IMR-90 (cell line): ENCODE results near the gene NOX4. TPM values are rescaled to one million over a fixed set of nuclear protein-coding genes. Genes with fewer than 3 reads are reported as not detected.

ENCODE experiments used
- ATAC-seq: fragments of 200-7000 bp; cut with Tn5 transposase; 2 replicates; pipeline ENCODE4 v1.9.1; 2020; ENCODE audit warnings: low read depth, mild to moderate bottlenecking, moderate library complexity
- BruUV-seq: library from RNA; stranded (reverse); fragments of 400-500 nt; replicated peaks from 2 replicates; lab custom pipeline; 2021; lab: Mats Ljungman, UMichigan
- CTCF ChIA-PET: fragments of 300-600 bp; formaldehyde crosslinking; extraction: SDS; loops from one replicate; lab custom pipeline; 2021; ENCODE audit warnings: antibody characterized with exemption; lab: Yijun Ruan, JAX
- POLR2A ChIA-PET: fragments of 300-600 bp; sonication (Branson Sonifier 250); formaldehyde crosslinking; loops from one replicate; lab custom pipeline; 2022; ENCODE audit warnings: antibody characterized with exemption; ENCODE audit not compliant: unreplicated experiment; lab: Charles Lee
- DNase-seq: peaks from one replicate; pipeline ENCODE4 v3.0.0; 2013
- H2AFZ ChIP-seq: replicated peaks from 2 replicates; pipeline ENCODE3; 2013; ENCODE audit warnings: low read length, mild to moderate bottlenecking; ENCODE audit not compliant: poor library complexity
- H2AK5ac ChIP-seq: 2 replicates; pipeline ENCODE4 v1.6.1; 2013; ENCODE audit warnings: low read depth, low read length, inconsistent platforms
- H2AK9ac ChIP-seq: replicated peaks from 2 replicates; pipeline ENCODE3; 2013; ENCODE audit warnings: mild to moderate bottlenecking, low read depth, low read length, moderate library complexity; ENCODE audit not compliant: poor library complexity
- H2BK120ac ChIP-seq: 2 replicates; pipeline ENCODE4 v1.6.1; 2013; ENCODE audit warnings: low read depth, low read length, inconsistent platforms
- H2BK15ac ChIP-seq: 3 replicates; pipeline ENCODE4 v1.6.1; 2013; ENCODE audit warnings: low read depth, low read length, inconsistent platforms
- H2BK20ac ChIP-seq: 2 replicates; pipeline ENCODE4 v1.6.1; 2013; ENCODE audit warnings: low read depth, mild to moderate bottlenecking, inconsistent platforms, low read length, moderate library complexity
- H2BK5ac ChIP-seq: 2 replicates; pipeline ENCODE4 v1.6.1; 2013; ENCODE audit warnings: mild to moderate bottlenecking, low read depth, low read length, inconsistent platforms; ENCODE audit not compliant: poor library complexity, severe bottlenecking
- H3K14ac ChIP-seq: replicated peaks from 2 replicates; pipeline ENCODE4 v1.6.1; 2013; ENCODE audit warnings: low read depth, low read length, inconsistent platforms
- H3K18ac ChIP-seq: 2 replicates; pipeline ENCODE4 v1.6.1; 2013; ENCODE audit warnings: low read depth, low read length, control low read depth
- H3K23ac ChIP-seq: 2 replicates; pipeline ENCODE4 v1.6.1; 2013; ENCODE audit warnings: low read depth, low read length, inconsistent platforms
- H3K27ac ChIP-seq: 2 replicates; pipeline ENCODE4 v1.5.1; 2013; ENCODE audit warnings: mild to moderate bottlenecking, control low read depth, low read length; ENCODE audit not compliant: insufficient read depth
- H3K27me3 ChIP-seq: 2 replicates; pipeline ENCODE4 v1.6.1; 2013; ENCODE audit warnings: low read length; ENCODE audit not compliant: control insufficient read depth, insufficient read depth
- H3K36me3 ChIP-seq: 2 replicates; pipeline ENCODE4 v1.6.1; 2013; ENCODE audit warnings: low read length, mixed read lengths; ENCODE audit not compliant: control insufficient read depth, insufficient read depth
- H3K4ac ChIP-seq: 2 replicates; pipeline ENCODE4 v1.6.1; 2013; ENCODE audit warnings: low read depth, low read length, inconsistent platforms
- H3K4me1 ChIP-seq: 2 replicates; pipeline ENCODE4 v1.6.1; 2013; ENCODE audit warnings: low read length, mixed read lengths; ENCODE audit not compliant: control insufficient read depth, insufficient read depth
- H3K4me2 ChIP-seq: 2 replicates; pipeline ENCODE4 v1.6.1; 2013; ENCODE audit warnings: low read depth, mild to moderate bottlenecking, control low read depth, low read length, moderate library complexity
- H3K4me3 ChIP-seq: 2 replicates; pipeline ENCODE4 v1.5.1; 2013; ENCODE audit warnings: low read depth, mild to moderate bottlenecking, control low read depth, low read length, moderate library complexity; ENCODE audit not compliant: insufficient read depth
- H3K56ac ChIP-seq: 2 replicates; pipeline ENCODE4 v1.6.1; 2013; ENCODE audit warnings: low read length, inconsistent platforms; ENCODE audit not compliant: insufficient read depth; ENCODE audit errors: extremely low read depth
- H3K79me1 ChIP-seq, 2 experiments: 2 replicates each; pipeline ENCODE4 v1.6.1; 2013; ENCODE audit warnings: low read length in 2 of 2, inconsistent platforms in 1 of 2, low read depth in 1 of 2
- H3K9ac ChIP-seq: 2 replicates; pipeline ENCODE4 v1.6.1; 2013; ENCODE audit warnings: low read depth, low read length, control low read depth
- H3K9me1 ChIP-seq: 2 replicates; pipeline ENCODE4 v1.6.1; 2013; ENCODE audit warnings: low read length, inconsistent platforms; ENCODE audit not compliant: insufficient read depth
- H3K9me3 ChIP-seq: 2 replicates; pipeline ENCODE4 v1.6.1; 2013; ENCODE audit warnings: low read length; ENCODE audit not compliant: control insufficient read depth, insufficient read depth
- H4K20me1 ChIP-seq: 2 replicates; pipeline ENCODE4 v1.6.1; 2013; ENCODE audit warnings: low read length, inconsistent platforms; ENCODE audit not compliant: insufficient read depth
- H4K5ac ChIP-seq: 2 replicates; pipeline ENCODE4 v1.6.1; 2013; ENCODE audit warnings: mild to moderate bottlenecking, low read depth, low read length, control low read depth
- H4K8ac ChIP-seq, 2 experiments: 2 replicates each; pipeline ENCODE4 v1.6.1; 2013; ENCODE audit warnings: low read depth in 2 of 2, low read length in 2 of 2, control low read depth in 1 of 2, inconsistent platforms in 1 of 2
- H4K91ac ChIP-seq: 2 replicates; pipeline ENCODE4 v1.6.1; 2013; ENCODE audit warnings: low read depth, low read length, inconsistent platforms; ENCODE audit not compliant: insufficient read depth
- BHLHE40 ChIP-seq: fragments of 150-350 bp; IDR thresholded peaks from 2 replicates; pipeline ENCODE4 v1.6.1; 2016; ENCODE audit warnings: mild to moderate bottlenecking, low read depth, low read length
- CEBPB ChIP-seq: IDR thresholded peaks from 2 replicates; pipeline ENCODE4 v1.6.1; 2012; ENCODE audit warnings: low read depth, low read length, improper control_type of control experiment
- CHD1 ChIP-seq: IDR thresholded peaks from 2 replicates; pipeline ENCODE4 v1.6.1; 2012; ENCODE audit warnings: low read depth, low read length, improper control_type of control experiment
- FOS ChIP-seq: fragments of 150-350 bp; IDR thresholded peaks from 2 replicates; pipeline ENCODE4 v1.6.1; 2016; ENCODE audit warnings: low read depth, low read length
- NFE2L2 ChIP-seq: fragments of 150-350 bp; IDR thresholded peaks from 2 replicates; pipeline ENCODE4 v1.6.1; 2016; ENCODE audit warnings: low read depth, mild to moderate bottlenecking, low read length
- POLR2A ChIP-seq: IDR thresholded peaks from 2 replicates; pipeline ENCODE4 v1.6.1; 2012; ENCODE audit warnings: mild to moderate bottlenecking, low read depth, low read length
- SMC3 ChIP-seq: fragments of 150-350 bp; IDR thresholded peaks from 2 replicates; pipeline ENCODE4 v1.6.1; 2016; ENCODE audit warnings: low read depth, mild to moderate bottlenecking, antibody characterized with exemption, low read length, moderate library complexity
- WGBS, 2 experiments: methylation state at CpG; one replicate each; pipeline versions ENCODE4 v1.1.5 to v1.1.7; 2013; ENCODE audit warnings: missing lambda C conversion rate in 2 of 2; ENCODE audit not compliant: insufficient read length in 1 of 2; ENCODE audit errors: extremely low coverage in 2 of 2; 5-methylcytosine and 5-hydroxymethylcytosine counted together
- dilution Hi-C: fragments of 300-500 bp; cut with HindIII; formaldehyde crosslinking; loops from one replicate; pipeline ENCODE4 v1.14.3; 2018; ENCODE audit warnings: low sequenced_read_pairs; ENCODE audit not compliant: unreplicated experiment
- in situ Hi-C: fragments of 300-500 bp; cut with MboI; formaldehyde crosslinking; loops from 3 replicates; pipeline ENCODE4 v1.14.3; 2019; ENCODE audit warnings: low sequenced_read_pairs, inconsistent platforms, mixed read lengths
- intact Hi-C: fragments of 100-400 bp; cut with micrococcal nuclease; formaldehyde crosslinking; loops from 2 replicates; pipeline ENCODE4 v1.10.0; 2022
- polyA plus RNA-seq, 3 experiments: library from polyadenylated mRNA; depleted of rRNA; stranded (reverse); fragments of >200 nt; gene quantifications; 2 replicates each; pipeline ENCODE4 v1.2.3, GENCODE V29; 2012; ENCODE audit warnings: low replicate concordance in 1 of 3
- total RNA-seq: library from RNA; depleted of rRNA; stranded (reverse); fragments of >200 nt; gene quantifications from 2 replicates; pipeline ENCODE4 v1.2.3, GENCODE V29; 2012
- TF ChIP-seq, protein P1 (sequence below): conservative IDR thresholded peaks from 2 replicates; pipeline ENCODE4 v1.5.1; 2012; ENCODE audit warnings: mild to moderate bottlenecking, low read depth, low read length, improper control_type of control experiment
- TF ChIP-seq, protein P2 (sequence below): fragments of 150-350 bp; IDR thresholded peaks from 2 replicates; pipeline ENCODE4 v1.6.1; 2016; ENCODE audit warnings: low read depth, mild to moderate bottlenecking, low read length, moderate library complexity, borderline replicate concordance

Gene NOX4
- total and polyA plus RNA-seq, 2 of the 4 experiments (the other 2 are of a cell fraction) = 4.7 to 11.7 TPM

DNA sequence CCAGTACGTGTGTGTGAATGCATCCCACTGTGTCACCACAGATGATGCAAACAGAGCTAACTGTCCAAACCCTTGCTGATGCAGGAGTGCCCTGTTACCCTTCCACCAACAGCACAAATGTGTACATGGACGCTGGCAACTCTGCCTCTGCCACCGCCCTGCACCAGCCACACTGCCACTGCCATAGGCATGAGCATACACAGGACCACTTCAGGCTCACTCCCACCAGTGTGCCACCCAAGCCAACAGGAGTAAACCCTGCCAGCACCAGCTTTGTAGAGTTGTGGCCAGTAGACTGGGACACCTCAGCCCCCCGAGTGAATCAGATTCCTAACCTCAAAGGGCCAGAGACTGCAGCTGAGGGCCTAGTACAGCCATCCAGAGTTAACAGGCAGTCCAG is 34.0 kb downstream of the NOX4 start:
- ChIA-PET CTCF (no interaction called here), POLR2A (no interaction called here)
- Histone ChIP-seq H3K4me1 (no peaks in the 10 kb centered on the region; the same call in 1 of the 2 replicates), H3K4me2 (no peak overlapping the region), H2AK5ac (no peak overlapping the region), H2BK20ac (no peak overlapping the region), H3K9me1 (no peaks in the 10 kb centered on the region; the same call in 1 of the 2 replicates), H4K5ac (no peak overlapping the region; the same call in 1 of the 2 replicates), H3K23ac (no peak overlapping the region), H3K9ac (no peak overlapping the region), H3K4me3 (no peak overlapping the region), H4K20me1 (no peaks in the 10 kb centered on the region), H2AK9ac (no peak overlapping the region), H2AFZ (no peak overlapping the region), H3K27me3 (no peaks in the 10 kb centered on the region), H2BK5ac (no peak overlapping the region), H3K27ac (no peak overlapping the region), H3K18ac (no peak overlapping the region), H3K56ac (no peak overlapping the region), H4K91ac (no peak overlapping the region), H3K36me3 (no peaks in the 10 kb centered on the region), H3K4ac (no peak overlapping the region), H4K8ac (no peak overlapping the region), H3K79me1 (peaks cover 9 to 15% of the 10 kb centered on the region in 2 experiments; a peak in 3 of 4 replicates), H3K9me3 (no peaks in the 10 kb centered on the region), H3K14ac (no peak overlapping the region), H2BK15ac (no peak overlapping the region), H2BK120ac (no peak overlapping the region)
- no peak for DNase-seq
- in situ Hi-C loops = no loop called here
- WGBS, 2 experiments = 69% methylated on average over 3 of the region's 4 CpGs; no CpG with 5 or more reads in 1 of the 2 experiments
- intact Hi-C loops = no loop called here
- TF ChIP-seq BHLHE40 (no peak), POLR2A (no peak), SMC3 (no peak), NFE2L2 (no peak), CHD1 (no peak), CEBPB (no peak), FOS (no peak)
- TF ChIP-seq, protein P1, sequence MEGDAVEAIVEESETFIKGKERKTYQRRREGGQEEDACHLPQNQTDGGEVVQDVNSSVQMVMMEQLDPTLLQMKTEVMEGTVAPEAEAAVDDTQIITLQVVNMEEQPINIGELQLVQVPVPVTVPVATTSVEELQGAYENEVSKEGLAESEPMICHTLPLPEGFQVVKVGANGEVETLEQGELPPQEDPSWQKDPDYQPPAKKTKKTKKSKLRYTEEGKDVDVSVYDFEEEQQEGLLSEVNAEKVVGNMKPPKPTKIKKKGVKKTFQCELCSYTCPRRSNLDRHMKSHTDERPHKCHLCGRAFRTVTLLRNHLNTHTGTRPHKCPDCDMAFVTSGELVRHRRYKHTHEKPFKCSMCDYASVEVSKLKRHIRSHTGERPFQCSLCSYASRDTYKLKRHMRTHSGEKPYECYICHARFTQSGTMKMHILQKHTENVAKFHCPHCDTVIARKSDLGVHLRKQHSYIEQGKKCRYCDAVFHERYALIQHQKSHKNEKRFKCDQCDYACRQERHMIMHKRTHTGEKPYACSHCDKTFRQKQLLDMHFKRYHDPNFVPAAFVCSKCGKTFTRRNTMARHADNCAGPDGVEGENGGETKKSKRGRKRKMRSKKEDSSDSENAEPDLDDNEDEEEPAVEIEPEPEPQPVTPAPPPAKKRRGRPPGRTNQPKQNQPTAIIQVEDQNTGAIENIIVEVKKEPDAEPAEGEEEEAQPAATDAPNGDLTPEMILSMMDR = no peak
- TF ChIP-seq, protein P2, sequence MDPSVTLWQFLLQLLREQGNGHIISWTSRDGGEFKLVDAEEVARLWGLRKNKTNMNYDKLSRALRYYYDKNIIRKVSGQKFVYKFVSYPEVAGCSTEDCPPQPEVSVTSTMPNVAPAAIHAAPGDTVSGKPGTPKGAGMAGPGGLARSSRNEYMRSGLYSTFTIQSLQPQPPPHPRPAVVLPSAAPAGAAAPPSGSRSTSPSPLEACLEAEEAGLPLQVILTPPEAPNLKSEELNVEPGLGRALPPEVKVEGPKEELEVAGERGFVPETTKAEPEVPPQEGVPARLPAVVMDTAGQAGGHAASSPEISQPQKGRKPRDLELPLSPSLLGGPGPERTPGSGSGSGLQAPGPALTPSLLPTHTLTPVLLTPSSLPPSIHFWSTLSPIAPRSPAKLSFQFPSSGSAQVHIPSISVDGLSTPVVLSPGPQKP = no peak
- ATAC-seq = no peak
- dilution Hi-C loops = no loop called here
- BruUV-seq = no TSS peak
